Calu3 (cell line): ENCODE measurements around the gene DIAPH2. TPM values are rescaled to one million over a fixed set of nuclear protein-coding genes. Genes with fewer than 3 reads are reported as not detected.

Source experiments
- BruUV-seq: library from RNA; stranded (reverse); fragments of 400-500 nt; replicated peaks from 2 replicates; lab custom pipeline; 2021; lab: Mats Ljungman, UMichigan
- CTCF ChIA-PET: fragments of 300-600 bp; sonication (Branson Sonifier 250); formaldehyde crosslinking; loops from one replicate; lab custom pipeline; 2022; ENCODE audit warnings: antibody characterized with exemption; lab: Charles Lee
- DNase-seq: peaks from one replicate; pipeline ENCODE4 v3.0.0; 2022
- H3K27ac Mint-ChIP-seq: one replicate; pipeline ENCODE4 v1.8.0; 2022; ENCODE audit warnings: mixed read lengths; ENCODE audit not compliant: unreplicated experiment
- H3K27me3 Mint-ChIP-seq: one replicate; pipeline ENCODE4 v1.8.0; 2022; ENCODE audit warnings: mixed read lengths; ENCODE audit not compliant: unreplicated experiment
- H3K36me3 Mint-ChIP-seq: one replicate; pipeline ENCODE4 v1.8.0; 2022; ENCODE audit warnings: mild to moderate bottlenecking, moderate library complexity, mixed read lengths; ENCODE audit not compliant: insufficient read depth, unreplicated experiment
- H3K4me1 Mint-ChIP-seq: one replicate; pipeline ENCODE4 v1.8.0; 2022; ENCODE audit warnings: mild to moderate bottlenecking, low read depth, mixed read lengths; ENCODE audit not compliant: unreplicated experiment
- H3K4me3 Mint-ChIP-seq: one replicate; pipeline ENCODE4 v1.8.0; 2022; ENCODE audit warnings: mild to moderate bottlenecking, low read depth, moderate library complexity, mixed read lengths; ENCODE audit not compliant: unreplicated experiment
- H3K9me3 Mint-ChIP-seq: one replicate; pipeline ENCODE4 v1.8.0; 2022; ENCODE audit warnings: low read depth, mixed read lengths; ENCODE audit not compliant: unreplicated experiment
- CTCF ChIP-seq: fragments of 200-600 bp; IDR thresholded peaks from one replicate; pipeline ENCODE4 v1.8.0; 2022; ENCODE audit warnings: antibody characterized with exemption; ENCODE audit not compliant: unreplicated experiment
- intact Hi-C: fragments of 100-400 bp; cut with micrococcal nuclease; formaldehyde crosslinking; loops from one replicate; pipeline ENCODE4 v1.10.0; 2022; ENCODE audit not compliant: unreplicated experiment
- total RNA-seq: library from RNA; stranded (reverse); gene quantifications from 2 replicates; pipeline ENCODE4 v1.2.3, GENCODE V29; 2022

DIAPH2 gene
- total RNA-seq, 1 experiment from 2014 or later: 24.2 TPM

GRCh38 chrX:97522307-97522706 is 837.7 kb downstream of the DIAPH2 start:
- no peak for TF ChIP-seq CTCF
- no peak for DNase-seq
- Mint-ChIP-seq H3K27me3 (no peaks in the 10 kb centered on the region), H3K27ac (no peak overlapping the region), H3K36me3 (no peaks in the 10 kb centered on the region), H3K9me3 (no peaks in the 10 kb centered on the region), H3K4me1 (peaks cover 11% of the 10 kb centered on the region), H3K4me3 (no peak overlapping the region)
- CTCF ChIA-PET: no interaction called here
- intact Hi-C loops: no loop called here
- BruUV-seq: no TSS peak

DNA sequence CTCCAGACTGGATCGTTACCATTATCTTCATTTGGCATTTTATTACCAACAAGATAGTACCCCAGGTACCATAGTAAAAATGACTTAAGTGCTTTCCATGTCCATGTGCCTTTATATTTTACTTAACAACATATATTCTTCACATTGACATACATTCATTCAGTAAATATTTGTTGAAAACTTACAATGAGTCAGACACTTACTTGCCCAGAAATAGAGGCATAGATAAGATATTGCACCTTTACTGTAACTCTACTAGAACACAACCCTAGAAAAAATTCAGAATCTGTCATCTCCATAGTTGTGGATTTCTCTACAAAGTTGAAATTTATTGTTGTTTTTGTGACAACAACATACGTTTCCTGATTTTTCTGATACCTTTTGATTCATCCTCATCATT is 839.7 kb downstream of the DIAPH2 start:
- Mint-ChIP-seq H3K27me3 (no peaks in the 10 kb centered on the region), H3K4me3 (no peak overlapping the region), H3K9me3 (peaks cover 10% of the 10 kb centered on the region), H3K27ac (no peak overlapping the region), H3K4me1 (peaks cover 11% of the 10 kb centered on the region), H3K36me3 (no peaks in the 10 kb centered on the region)
- no peak for DNase-seq
- TF ChIP-seq CTCF: no peak
- CTCF ChIA-PET: no interaction called here
- BruUV-seq: no TSS peak
- intact Hi-C loops: no loop called here

DNA sequence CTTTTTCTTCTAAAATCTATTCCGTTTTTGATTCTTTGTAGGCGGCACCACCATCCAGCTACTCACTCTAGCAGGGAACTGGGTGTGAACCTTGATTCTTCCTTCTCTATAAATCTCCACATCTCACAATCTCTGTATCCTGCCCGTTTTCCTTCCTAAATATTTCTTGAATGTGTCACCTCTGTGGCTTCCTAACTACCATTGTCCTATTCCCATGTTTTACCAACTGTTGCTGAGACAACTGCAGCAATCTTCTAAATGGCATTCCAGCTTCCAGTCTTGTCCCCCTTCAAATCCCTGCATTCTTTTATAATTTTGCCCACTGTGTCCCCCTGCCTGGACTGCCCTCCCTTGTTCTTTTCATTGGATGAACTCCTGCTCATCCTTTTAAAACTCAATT is 840.4 kb downstream of the DIAPH2 start:
- intact Hi-C loops: no loop called here
- Mint-ChIP-seq H3K9me3 (peaks cover 13% of the 10 kb centered on the region), H3K4me3 (no peak overlapping the region), H3K27ac (no peak overlapping the region), H3K4me1 (peaks cover 11% of the 10 kb centered on the region), H3K36me3 (no peaks in the 10 kb centered on the region), H3K27me3 (no peaks in the 10 kb centered on the region)
- no TSS peak for BruUV-seq
- CTCF ChIA-PET: no interaction called here
- TF ChIP-seq CTCF: no peak
- DNase-seq: no peak

- H3K4me3 Mint-ChIP-seq: no peak overlapping the region
- H3K9me3 Mint-ChIP-seq: peaks cover 17% of the 10 kb centered on the region
- H3K36me3 Mint-ChIP-seq: no peaks in the 10 kb centered on the region
- no peak for DNase-seq
- no TSS peak for BruUV-seq
- CTCF ChIA-PET: no interaction called here
- peaks cover 11% of the 10 kb centered on the region for H3K4me1 Mint-ChIP-seq
- no peak overlapping the region for H3K27ac Mint-ChIP-seq
- H3K27me3 Mint-ChIP-seq: no peaks in the 10 kb centered on the region
- TF ChIP-seq CTCF: no peak
- intact Hi-C loops: no loop called here
Measured at GRCh38 chrX:97525981-97526380, 841.3 kb downstream of the DIAPH2 start.

DNA sequence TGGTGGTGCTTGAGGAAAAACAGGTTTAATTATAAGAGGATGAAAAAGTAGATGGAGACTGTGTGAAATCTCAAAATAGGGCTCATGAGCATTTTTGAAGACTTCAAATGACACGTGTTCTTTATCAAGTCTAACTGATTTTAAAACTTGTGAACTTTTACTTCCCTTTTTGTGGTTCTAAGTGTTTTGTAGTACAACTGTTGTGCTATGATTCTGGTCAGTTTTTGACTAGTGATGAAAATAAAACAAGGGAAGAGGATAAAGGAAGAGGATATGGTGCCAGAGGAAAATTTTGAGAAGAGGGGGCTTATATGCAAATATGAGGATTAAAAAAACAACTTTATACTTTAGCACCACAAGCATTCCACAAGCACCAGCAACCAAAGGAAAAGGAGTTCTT is 843.1 kb downstream of the DIAPH2 start:
- Mint-ChIP-seq H3K9me3 (peaks cover 20% of the 10 kb centered on the region), H3K36me3 (no peaks in the 10 kb centered on the region), H3K27ac (no peak overlapping the region), H3K27me3 (no peaks in the 10 kb centered on the region), H3K4me1 (peaks cover 11% of the 10 kb centered on the region), H3K4me3 (no peak overlapping the region)
- TF ChIP-seq CTCF: no peak
- CTCF ChIA-PET: no interaction called here
- no peak for DNase-seq
- BruUV-seq: no TSS peak
- intact Hi-C loops: no loop called here
